Bronchial epithelial cell (primary cell): ENCODE data around the gene NFU1. TPM values are rescaled to one million over a fixed set of nuclear protein-coding genes. Genes with fewer than 3 reads are reported as not detected.
"Not testable (repeated sequence)": the region's sequence is repeated elsewhere in the genome, so short reads cannot be mapped to it uniquely, and the experiment has no call there.

Experiments
- DNase-seq: peaks from one replicate; pipeline ENCODE4 v3.0.0-alpha.2; 2010; ENCODE audit warnings: low read depth
- FAIRE-seq: peaks from 2 replicates; lab custom pipeline; 2011; peaks lifted over from hg19 to GRCh38; lab: Jason Lieb, UNC
- H3K27me3 ChIP-seq: 2 replicates; pipeline ENCODE4 v1.5.1; 2011; ENCODE audit warnings: low read length; ENCODE audit not compliant: control insufficient read depth, insufficient read depth
- H3K36me3 ChIP-seq: 2 replicates; pipeline ENCODE4 v1.5.1; 2011; ENCODE audit warnings: low read length; ENCODE audit not compliant: control insufficient read depth, insufficient read depth
- H3K4me3 ChIP-seq: 2 replicates; pipeline ENCODE4 v1.5.1; 2011; ENCODE audit warnings: mild to moderate bottlenecking, low read depth, low read length, control low read depth
- total RNA-seq: library from RNA; depleted of rRNA; stranded (reverse); fragments of >200 nt; gene quantifications from 2 replicates; pipeline ENCODE4 v1.2.1, GENCODE V29; 2014
- TF ChIP-seq, protein P1 (sequence below): IDR thresholded peaks from 2 replicates; pipeline ENCODE4 v1.5.1; 2011; ENCODE audit warnings: mild to moderate bottlenecking, moderate library complexity, low read length, control low read depth, inconsistent platforms; ENCODE audit not compliant: insufficient read depth, severe bottlenecking

Gene NFU1
- total RNA-seq, 1 donor from 2014 or later = 23.7 TPM

DNA sequence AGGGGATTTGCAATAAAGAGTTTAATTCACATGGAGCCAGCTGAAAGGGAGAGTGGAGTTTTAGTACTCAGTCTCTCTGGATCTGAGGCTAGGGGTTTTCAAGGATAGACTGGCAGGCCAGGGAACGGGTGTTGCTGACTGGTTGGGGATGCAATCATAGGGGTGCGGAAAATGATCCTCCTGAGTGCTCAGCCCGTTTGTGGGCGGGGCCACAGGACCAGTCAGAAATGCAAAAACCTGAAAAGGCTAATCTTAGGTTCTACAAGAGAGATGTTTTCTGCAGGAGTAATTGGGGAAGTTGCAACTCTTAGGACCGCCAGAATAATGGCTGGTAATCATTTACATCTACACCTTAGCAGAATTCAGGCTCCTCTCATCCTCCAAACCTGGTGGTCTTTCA is 2.5 kb downstream of the NFU1 start:
- no peak for FAIRE-seq
- no peak for DNase-seq
- Histone ChIP-seq H3K36me3 (peaks cover 1% of the 10 kb centered on the region), H3K4me3 (no peak overlapping the region), H3K27me3 (no peaks in the 10 kb centered on the region)
- TF ChIP-seq, protein P1, sequence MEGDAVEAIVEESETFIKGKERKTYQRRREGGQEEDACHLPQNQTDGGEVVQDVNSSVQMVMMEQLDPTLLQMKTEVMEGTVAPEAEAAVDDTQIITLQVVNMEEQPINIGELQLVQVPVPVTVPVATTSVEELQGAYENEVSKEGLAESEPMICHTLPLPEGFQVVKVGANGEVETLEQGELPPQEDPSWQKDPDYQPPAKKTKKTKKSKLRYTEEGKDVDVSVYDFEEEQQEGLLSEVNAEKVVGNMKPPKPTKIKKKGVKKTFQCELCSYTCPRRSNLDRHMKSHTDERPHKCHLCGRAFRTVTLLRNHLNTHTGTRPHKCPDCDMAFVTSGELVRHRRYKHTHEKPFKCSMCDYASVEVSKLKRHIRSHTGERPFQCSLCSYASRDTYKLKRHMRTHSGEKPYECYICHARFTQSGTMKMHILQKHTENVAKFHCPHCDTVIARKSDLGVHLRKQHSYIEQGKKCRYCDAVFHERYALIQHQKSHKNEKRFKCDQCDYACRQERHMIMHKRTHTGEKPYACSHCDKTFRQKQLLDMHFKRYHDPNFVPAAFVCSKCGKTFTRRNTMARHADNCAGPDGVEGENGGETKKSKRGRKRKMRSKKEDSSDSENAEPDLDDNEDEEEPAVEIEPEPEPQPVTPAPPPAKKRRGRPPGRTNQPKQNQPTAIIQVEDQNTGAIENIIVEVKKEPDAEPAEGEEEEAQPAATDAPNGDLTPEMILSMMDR = no peak

DNA sequence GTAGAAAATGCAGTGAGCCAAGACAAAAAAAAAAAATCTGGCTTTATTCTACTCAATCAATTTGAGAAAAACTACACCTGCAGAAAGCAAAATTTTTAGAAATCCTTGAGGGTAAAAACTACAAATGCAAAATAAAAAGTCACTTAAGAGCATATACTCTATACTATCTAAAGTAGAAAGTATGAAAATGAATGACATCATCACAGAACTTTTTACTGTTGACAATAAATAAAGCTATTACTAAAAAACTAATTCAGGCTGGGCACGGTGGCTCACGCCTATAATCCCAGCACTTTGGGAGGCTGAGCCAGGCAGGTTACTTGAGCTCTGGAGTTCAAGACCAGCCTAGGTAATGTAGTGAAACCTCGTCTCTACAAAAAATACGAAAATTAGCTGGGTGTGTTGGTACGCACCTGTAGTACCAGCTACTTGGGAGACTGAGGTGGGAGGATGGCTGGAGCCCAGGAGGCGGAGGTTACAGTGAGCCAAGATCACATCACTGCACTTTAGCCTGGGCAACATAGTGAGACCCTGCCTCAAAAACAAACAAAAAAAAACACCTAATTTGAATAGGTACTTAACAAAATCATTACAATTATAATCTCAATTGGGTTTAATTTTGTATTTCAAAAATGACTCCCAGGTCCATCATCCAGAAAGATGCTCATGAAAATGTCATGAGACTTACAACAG is 7.6 kb downstream of the NFU1 start:
- Histone ChIP-seq H3K36me3 (peaks cover 1% of the 10 kb centered on the region), H3K4me3 (no peak overlapping the region), H3K27me3 (no peaks in the 10 kb centered on the region)
- DNase-seq = no peak
- TF ChIP-seq, protein P1 = no peak
- FAIRE-seq = no peak

DNA sequence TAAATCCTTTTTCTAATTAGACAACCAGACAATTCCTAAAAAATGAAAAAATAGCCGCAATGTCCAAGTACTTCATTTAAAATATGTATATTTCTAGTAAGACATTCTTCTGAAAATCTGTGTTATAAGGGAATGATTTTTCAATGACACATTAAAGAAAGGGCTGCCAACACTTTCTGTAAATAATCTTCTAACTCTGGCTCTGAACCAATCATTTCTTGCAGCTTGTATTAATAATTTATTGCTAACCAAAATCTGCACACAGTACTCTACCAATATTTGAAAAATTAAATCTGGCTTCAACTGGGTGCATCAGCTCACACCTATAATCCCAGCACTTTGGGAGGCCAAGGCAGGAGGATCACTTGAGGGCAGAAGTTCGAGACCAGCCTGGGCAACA is 8.3 kb downstream of the NFU1 start:
- no peaks in the 10 kb centered on the region for H3K27me3 ChIP-seq
- DNase-seq (no peak), FAIRE-seq (no peak)
- TF ChIP-seq, protein P1 = no peak
- H3K4me3 ChIP-seq = no peak overlapping the region
- H3K36me3 ChIP-seq = peaks cover 1% of the 10 kb centered on the region

DNA sequence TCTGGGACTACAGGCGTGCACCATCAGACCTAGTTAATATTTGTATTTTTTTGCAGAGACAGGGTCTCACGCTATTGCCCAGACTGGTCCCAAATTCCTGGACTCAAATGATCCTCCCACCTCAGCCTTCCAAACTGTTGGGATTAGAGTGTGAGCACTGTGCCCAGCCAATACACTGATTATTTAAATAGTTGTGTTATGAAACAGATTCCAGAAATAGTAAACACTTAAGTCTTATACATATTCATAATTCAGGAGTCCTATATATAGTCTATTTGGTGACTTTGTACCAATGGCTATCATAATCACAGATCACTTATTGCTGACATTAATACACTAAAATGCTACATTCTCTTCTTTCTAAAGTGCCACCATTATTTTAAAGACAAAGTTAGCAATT is 12.8 kb downstream of the NFU1 start:
- FAIRE-seq = no peak
- TF ChIP-seq, protein P1 = no peak
- no peaks in the 10 kb centered on the region for H3K36me3 ChIP-seq

DNA sequence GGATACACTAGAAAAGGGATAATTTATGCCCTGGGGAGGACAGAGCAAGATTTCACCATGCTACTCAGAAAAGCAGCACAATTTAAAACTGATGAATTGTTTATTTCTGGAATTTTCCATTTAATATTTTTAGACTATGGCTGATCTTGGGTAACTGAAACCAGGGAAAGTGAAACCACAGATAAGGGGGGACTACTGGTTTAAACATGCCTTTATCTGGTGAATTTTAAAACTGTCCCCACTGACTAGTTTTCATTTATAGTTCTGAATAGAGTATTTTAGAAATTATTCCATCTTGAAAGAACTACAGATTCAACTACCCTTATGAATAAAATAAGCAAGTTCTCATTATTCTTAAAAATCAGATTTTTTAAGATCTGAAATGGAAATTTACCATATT is 15.0 kb downstream of the NFU1 start:
- TF ChIP-seq, protein P1 = no peak
- Histone ChIP-seq H3K27me3 (no peaks in the 10 kb centered on the region), H3K36me3 (peaks cover 2% of the 10 kb centered on the region), H3K4me3 (no peak overlapping the region)
- DNase-seq (no peak), FAIRE-seq (no peak)

More for the DNA sequence above, 12.8 kb downstream of the NFU1 start:
- Histone ChIP-seq H3K27me3 (no peaks in the 10 kb centered on the region), H3K4me3 (no peak overlapping the region)
- no peak for DNase-seq

DNA sequence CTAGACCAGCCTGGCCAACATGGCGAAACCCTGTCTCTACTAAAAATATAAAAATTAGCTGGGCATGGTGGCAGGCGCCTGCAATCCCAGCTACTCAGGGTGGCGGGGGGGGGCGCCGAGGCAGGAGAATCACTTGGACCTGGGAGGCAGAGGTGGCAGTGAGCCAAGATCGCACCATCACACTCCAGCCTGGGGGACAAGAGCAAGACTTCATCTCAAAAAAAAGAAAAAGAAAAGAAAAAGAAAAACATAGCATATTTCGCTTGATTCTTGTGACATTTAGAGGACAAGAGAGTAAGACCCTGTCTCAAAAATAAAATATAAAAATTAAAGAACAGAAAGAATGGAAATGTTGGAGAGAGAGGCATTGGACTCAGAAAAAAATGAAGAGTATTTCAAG is 18.1 kb downstream of the NFU1 start:
- DNase-seq, H3K27me3 ChIP-seq, FAIRE-seq, H3K4me3 ChIP-seq, H3K36me3 ChIP-seq: not testable (repeated sequence)
